ENCODE results near the gene ATG13. TPM values are rescaled to one million over a fixed set of nuclear protein-coding genes. Genes with fewer than 3 reads are reported as not detected.
A peak's percentile ranks its signal among the peaks of the same experiment; 100 is the strongest.

The ATG13 gene
- total and polyA plus RNA-seq, 3 donors from 2014 or later: 176 to 224 (median 203) TPM

GRCh38 chr11:46639197-46639839 lies 22.0 kb downstream of the ATG13 start:
- DNase-seq: no peak
- no peaks in the 10 kb centered on the region for H3K4me1 ChIP-seq
- 91 to 94% methylated on average over 7 of the region's 7 CpGs for WGBS, 2 donors
- intact Hi-C loops (cut with DNase I; ENCODE audit: low total_unique reads): no loop called here
- TF ChIP-seq CTCF (IDR thresholded peaks at IDR 0.05): no peak
- no peak for TF ChIP-seq POLR2A (IDR thresholded peaks at IDR 0.05)
- H3K27me3 ChIP-seq: no peaks in the 10 kb centered on the region
- no peaks in the 10 kb centered on the region for H3K36me3 ChIP-seq (ENCODE audit: low read depth, missing control alignments)
- H3K9me3 ChIP-seq: no peaks in the 10 kb centered on the region
- no peak overlapping the region for H3K4me3 ChIP-seq
- H3K27ac ChIP-seq: no peak overlapping the region

- 90 to 94% methylated on average over 6 of the region's 6 CpGs for WGBS, 2 donors
- TF ChIP-seq POLR2A (IDR thresholded peaks at IDR 0.05) (no peak), CTCF (IDR thresholded peaks at IDR 0.05) (no peak)
- H3K4me1 ChIP-seq: no peaks in the 10 kb centered on the region
- no peaks in the 10 kb centered on the region for H3K36me3 ChIP-seq (ENCODE audit: low read depth, missing control alignments)
- intact Hi-C loops (cut with DNase I; ENCODE audit: low total_unique reads): no loop called here
- no peak overlapping the region for H3K27ac ChIP-seq
- H3K9me3 ChIP-seq: no peaks in the 10 kb centered on the region
- H3K27me3 ChIP-seq: no peaks in the 10 kb centered on the region
- no peak for DNase-seq
- no peak overlapping the region for H3K4me3 ChIP-seq
These were observed 22.9 kb downstream of the ATG13 start for GRCh38 chr11:46640036-46640788.

- Histone ChIP-seq H3K4me1 (no peaks in the 10 kb centered on the region), H3K27ac (no peak overlapping the region), H3K36me3 (ENCODE audit: low read depth, missing control alignments) (no peaks in the 10 kb centered on the region), H3K9me3 (no peaks in the 10 kb centered on the region), H3K27me3 (no peaks in the 10 kb centered on the region), H3K4me3 (no peak overlapping the region)
- no peak for DNase-seq
- TF ChIP-seq POLR2A (IDR thresholded peaks at IDR 0.05): no peak
- no peak for TF ChIP-seq CTCF (IDR thresholded peaks at IDR 0.05)
- intact Hi-C loops (cut with DNase I; ENCODE audit: low total_unique reads): no loop called here
- 71 to 74% methylated on average over 3 of the region's 3 CpGs for WGBS, 2 donors
These were observed 24.3 kb downstream of the ATG13 start for GRCh38 chr11:46641639-46642038.

- intact Hi-C loops (cut with DNase I; ENCODE audit: low total_unique reads): no loop called here
- no peaks in the 10 kb centered on the region for H3K27me3 ChIP-seq
- H3K4me3 ChIP-seq: no peak overlapping the region
- 65 to 81% methylated on average over 8 of the region's 8 CpGs for WGBS, 2 donors
- H3K4me1 ChIP-seq: peaks cover under 1% of the 10 kb centered on the region
- H3K9me3 ChIP-seq: no peaks in the 10 kb centered on the region
- H3K36me3 ChIP-seq (ENCODE audit: low read depth, missing control alignments): no peaks in the 10 kb centered on the region
- TF ChIP-seq POLR2A (IDR thresholded peaks at IDR 0.05): no peak
- no peak for TF ChIP-seq CTCF (IDR thresholded peaks at IDR 0.05)
- peak; percentile 44 for DNase-seq
- H3K27ac ChIP-seq: no peak overlapping the region
These were observed 25.4 kb downstream of the ATG13 start for GRCh38 chr11:46642627-46643335.
